ENCODE results near the gene ARHGEF18.

The ARHGEF18 gene

GRCh38 chr19:7377196-7377595 lies 28.5 kb downstream of the ARHGEF18 start:
- in situ Hi-C loops (cut with HindIII; ENCODE audit: low sequenced_read_pairs) = no loop called here

DNA sequence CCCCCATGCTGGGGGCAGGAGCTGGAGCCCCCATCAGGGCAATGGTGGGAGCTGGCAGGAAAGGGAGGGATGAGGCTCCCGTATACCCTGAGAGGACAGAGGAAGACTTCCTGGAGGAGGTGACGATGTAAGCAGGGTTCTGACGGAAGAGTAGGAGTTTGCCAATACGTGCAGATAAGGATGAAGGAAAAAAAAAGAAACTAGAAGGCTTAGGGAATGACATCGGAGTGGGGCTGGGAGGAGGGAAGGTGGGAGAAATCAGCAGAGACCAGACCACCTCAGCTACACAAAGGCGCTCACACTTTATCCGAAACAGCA lies 32.3 kb downstream of the ARHGEF18 start:
- in situ Hi-C loops (cut with HindIII; ENCODE audit: low sequenced_read_pairs) = no loop called here

DNA sequence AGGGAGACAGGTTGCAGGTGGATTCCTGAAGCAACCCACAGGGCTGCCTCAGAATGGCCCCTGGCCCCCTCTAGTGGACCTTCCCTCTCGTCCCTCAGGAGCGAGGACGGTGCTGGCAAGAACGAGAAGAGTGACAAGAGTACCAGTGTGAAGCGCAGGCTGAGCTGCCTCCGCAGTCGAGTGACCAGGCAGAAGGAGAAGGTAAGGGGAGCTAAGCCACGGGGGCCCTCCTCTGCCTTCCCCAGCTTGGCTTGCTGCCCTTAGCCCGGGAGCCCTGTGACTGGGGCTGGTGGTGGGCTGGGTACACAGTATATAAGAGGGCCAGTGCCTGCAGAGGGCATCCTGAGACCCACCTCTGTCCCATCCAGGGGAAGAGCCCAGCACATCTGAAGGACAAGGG lies 34.0 kb downstream of the ARHGEF18 start:
- in situ Hi-C loops (cut with HindIII; ENCODE audit: low sequenced_read_pairs) = no loop called here

DNA sequence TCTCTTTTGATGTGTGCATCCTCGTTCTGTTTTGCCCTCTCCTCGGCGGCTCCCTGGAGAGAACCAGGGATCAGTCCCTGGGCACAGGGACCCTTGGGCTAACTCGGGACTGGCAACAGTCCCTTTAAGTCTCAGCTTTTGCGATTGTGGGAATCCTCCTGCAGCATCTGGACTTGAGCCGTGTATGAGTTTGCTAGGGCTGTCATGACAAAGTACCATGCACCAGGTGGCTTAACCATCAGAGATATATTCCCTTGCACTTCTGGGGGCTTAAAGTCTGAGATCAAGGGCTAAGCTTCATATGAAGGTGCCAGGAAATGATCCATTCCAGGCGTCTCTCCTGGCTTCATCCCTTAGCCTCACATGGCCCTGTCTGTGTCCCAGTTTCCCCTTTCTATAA lies 34.5 kb downstream of the ARHGEF18 start:
- in situ Hi-C loops (cut with HindIII; ENCODE audit: low sequenced_read_pairs) = no loop called here

DNA sequence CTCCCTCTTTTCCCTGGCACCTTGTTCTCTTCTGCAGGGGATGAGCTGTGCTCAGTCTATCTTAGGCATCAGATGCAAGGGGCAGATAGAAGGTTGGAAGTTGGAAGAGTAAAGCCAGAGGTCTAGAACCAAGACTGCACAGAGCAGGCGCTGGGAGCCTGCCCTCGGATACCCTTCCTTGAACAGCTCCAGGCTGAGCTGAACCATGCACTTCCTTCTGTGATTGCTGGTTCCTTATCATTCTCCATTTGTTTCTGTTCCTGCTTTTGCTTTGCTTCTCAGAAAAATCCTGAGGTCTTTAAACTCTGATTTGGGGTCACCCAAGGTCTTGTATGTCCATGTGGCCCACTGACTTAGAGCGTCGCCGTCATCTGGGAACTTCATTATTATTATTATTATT lies 36.3 kb downstream of the ARHGEF18 start:
- in situ Hi-C loops (cut with HindIII; ENCODE audit: low sequenced_read_pairs) = no loop called here

DNA sequence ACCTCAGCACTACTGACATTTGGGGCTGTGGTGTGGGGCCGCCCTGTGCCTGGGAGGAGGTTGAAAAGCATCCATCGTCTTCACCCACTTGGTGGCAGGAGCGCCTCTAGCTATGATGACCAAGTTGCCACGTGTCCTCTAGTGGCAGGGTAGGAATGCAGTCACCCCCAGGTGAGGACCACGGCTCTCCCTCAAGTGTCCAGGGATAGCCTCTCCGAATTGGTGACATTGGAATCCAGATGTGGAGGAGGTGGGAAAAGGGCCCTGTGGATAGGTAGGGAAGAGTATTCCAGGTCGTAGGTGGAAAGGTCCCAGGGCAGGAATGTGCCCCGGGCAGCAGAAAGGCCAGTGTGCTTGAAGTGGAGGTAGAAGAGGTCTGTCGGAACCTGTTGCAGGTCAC lies 37.6 kb downstream of the ARHGEF18 start:
- in situ Hi-C loops (cut with HindIII; ENCODE audit: low sequenced_read_pairs) = no loop called here

- in situ Hi-C loops (cut with HindIII; ENCODE audit: low sequenced_read_pairs) = no loop called here
Measured at GRCh38 chr19:7386769-7387168, 38.0 kb downstream of the ARHGEF18 start.

DNA sequence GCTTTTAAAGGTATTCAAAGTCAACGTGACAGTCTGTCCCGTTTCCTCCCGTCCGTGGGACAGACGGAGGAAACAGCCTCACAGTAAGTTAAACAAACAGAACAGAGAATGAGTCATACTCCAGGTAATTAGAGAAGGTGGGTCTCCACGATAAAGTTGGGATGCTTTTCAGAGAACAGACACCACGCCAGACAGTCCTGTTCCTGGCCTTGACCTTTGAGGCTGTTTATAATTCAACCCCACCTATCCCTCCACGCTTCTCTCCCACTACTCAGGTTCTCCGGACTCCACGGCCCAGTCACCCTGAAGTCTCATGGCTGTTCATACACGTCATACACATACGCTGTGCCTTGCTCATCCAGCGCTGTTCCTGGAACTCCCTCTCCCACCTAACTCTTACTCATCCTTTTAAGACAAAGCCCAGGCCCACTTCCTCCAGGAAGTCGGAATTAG lies 42.5 kb downstream of the ARHGEF18 start:
- in situ Hi-C loops (cut with HindIII; ENCODE audit: low sequenced_read_pairs) = no loop called here

- in situ Hi-C loops (cut with HindIII; ENCODE audit: low sequenced_read_pairs) = no loop called here
Measured at GRCh38 chr19:7393459-7393858, 44.7 kb downstream of the ARHGEF18 start.

DNA sequence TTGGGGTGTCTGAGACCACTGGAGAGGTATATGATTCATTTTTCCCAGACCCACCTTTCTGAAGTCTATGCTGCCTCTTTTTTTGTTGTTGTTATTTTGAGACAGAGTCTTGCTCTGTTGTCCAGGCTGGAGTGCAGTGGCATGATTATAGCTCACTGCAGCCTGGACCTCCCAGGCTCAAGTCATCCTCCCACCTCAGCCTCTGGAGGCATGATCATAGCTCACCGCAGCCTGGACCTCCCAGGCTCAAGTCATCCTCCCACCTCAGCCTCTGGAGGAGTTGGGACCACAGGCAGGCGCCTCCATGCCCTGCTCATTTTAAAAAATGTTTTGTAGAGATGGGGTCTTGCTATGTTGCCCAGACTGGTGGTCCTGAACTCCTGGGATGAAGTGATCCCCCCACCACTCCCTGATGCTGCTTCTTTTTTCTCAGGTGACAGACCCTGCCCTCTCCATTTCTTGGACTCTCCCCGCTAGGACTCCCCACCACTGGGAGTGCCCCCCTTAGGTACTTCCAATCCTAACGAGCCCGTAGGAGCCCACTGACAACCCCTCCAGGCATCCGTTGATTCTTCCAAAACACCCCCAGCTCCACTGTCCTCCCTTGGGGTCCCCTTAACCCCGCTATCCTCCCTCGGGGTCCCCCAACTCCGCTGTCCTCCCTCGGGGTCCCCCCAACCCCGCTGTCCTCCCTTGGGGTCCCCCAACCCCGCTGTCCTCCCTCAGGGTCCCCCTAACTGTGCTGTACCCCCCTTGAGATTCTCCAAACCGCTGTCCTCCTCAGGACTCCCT lies 45.4 kb downstream of the ARHGEF18 start:
- in situ Hi-C loops (cut with HindIII; ENCODE audit: low sequenced_read_pairs) = no loop called here

DNA sequence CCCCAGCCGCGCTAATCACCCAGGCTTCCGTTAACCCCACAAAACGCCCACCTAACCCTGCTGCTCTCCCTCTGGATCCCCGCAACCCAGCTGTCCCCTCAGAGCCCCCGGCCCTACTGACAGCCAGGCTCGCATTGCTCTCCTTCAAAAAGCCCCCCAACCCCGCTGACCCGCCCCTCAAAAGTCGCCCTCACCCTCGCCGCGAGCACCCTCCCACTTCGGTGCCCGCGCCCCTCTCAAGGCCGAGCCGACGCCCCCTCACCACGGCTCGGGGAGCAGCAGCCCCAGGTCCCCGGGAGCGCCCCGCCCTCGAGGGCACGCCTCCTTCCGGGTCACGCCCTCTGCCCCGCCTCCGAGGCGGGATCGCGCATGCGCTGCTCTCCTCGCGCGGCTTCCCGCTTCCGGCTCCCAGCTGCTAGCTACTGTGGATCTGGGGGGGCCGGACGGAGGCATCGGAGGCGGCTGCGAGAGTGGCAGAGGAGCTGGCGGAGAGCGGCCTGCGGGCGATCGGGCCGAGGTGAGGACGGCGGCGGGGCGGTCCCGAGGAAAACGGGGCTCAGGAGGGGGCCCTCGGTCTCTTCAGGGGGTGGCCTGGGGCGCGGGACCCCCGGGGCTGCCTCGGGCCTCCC lies 46.1 kb downstream of the ARHGEF18 start:
- in situ Hi-C loops (cut with HindIII; ENCODE audit: low sequenced_read_pairs) = no loop called here

DNA sequence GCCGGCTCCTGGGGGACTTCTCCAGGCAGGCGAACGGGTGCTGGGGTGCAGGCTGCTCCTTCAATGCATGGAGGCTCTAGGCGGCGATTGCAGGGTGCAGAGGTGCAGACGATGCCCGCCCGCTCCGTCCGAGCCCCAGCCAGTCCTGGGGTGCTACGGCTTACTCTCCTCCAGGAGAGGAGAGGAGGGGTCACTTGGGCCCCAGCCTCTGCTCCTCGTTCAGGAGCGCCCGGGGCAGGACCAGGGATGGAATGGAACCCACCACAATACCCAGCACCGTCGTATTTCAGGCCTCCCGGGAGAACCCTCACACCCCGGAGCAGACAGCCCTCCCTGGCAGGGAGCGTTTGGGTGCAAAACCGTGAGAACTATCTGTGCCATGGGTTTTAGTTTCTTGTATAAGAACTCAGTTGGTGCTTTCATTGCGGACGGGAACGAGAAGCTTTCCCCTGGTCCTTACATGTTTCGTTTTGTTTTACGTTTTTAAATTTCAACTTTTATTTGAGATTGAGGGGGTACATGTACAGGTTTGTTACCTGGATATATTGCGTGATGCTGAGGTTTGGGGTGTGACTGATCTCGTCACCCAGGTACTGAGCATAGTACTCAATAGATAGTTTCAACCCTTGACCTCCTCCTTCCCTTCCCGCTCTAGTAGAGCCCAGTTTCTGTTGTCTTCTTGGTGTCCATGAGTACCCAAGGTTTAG lies 46.8 kb downstream of the ARHGEF18 start:
- in situ Hi-C loops (cut with HindIII; ENCODE audit: low sequenced_read_pairs) = no loop called here

- in situ Hi-C loops (cut with HindIII; ENCODE audit: low sequenced_read_pairs) = no loop called here
Measured at GRCh38 chr19:7397687-7398086, 49.0 kb downstream of the ARHGEF18 start.
